Neural cell (in vitro differentiated cells): ENCODE results near the gene RASGEF1C. TPM values are rescaled to one million over a fixed set of nuclear protein-coding genes. Genes with fewer than 3 reads are reported as not detected.

Experiments used
- H2AFZ ChIP-seq: fragments of 200-600, 300-800 bp; sonication (generic), shearing (Covaris generic); 2 replicates; pipeline ENCODE4 v1.6.0; 2014; ENCODE audit warnings: low read depth, mild to moderate bottlenecking, antibody characterized with exemption, low read length, moderate library complexity
- H3F3A ChIP-seq: fragments of 200-600 bp; shearing (Covaris generic); 2 replicates; pipeline ENCODE4 v1.6.1; 2016; ENCODE audit warnings: mild to moderate bottlenecking, moderate library complexity, mixed read lengths, antibody characterized with exemption, low read length; ENCODE audit not compliant: insufficient read depth, poor library complexity, severe bottlenecking
- H3K27ac ChIP-seq: fragments of 200-600, 300-800 bp; sonication (generic), shearing (Covaris generic); 2 replicates; pipeline ENCODE4 v1.5.1; 2014; ENCODE audit warnings: mild to moderate bottlenecking, low read length, moderate library complexity
- H3K27me3 ChIP-seq: fragments of 300-800, 200-600 bp; sonication (generic), shearing (Covaris generic); 2 replicates; pipeline ENCODE4 v1.6.0; 2014; ENCODE audit warnings: mild to moderate bottlenecking, low read depth, low read length, moderate library complexity; ENCODE audit not compliant: insufficient read depth
- H3K36me3 ChIP-seq: fragments of 300-800, 200-600 bp; sonication (generic), shearing (Covaris generic); 2 replicates; pipeline ENCODE4 v1.5.1; 2014; ENCODE audit warnings: mild to moderate bottlenecking, antibody characterized with exemption, low read length, moderate library complexity; ENCODE audit not compliant: insufficient read depth
- H3K4me2 ChIP-seq: fragments of 300-800, 200-600 bp; sonication (generic), shearing (Covaris generic); 2 replicates; pipeline ENCODE4 v1.6.0; 2014; ENCODE audit warnings: mild to moderate bottlenecking, low read length
- H3K4me3 ChIP-seq: fragments of 300-800, 200-600 bp; sonication (generic), shearing (Covaris generic); 2 replicates; pipeline ENCODE4 v1.5.1; 2014; ENCODE audit warnings: mild to moderate bottlenecking, low read length, moderate library complexity
- H3K79me2 ChIP-seq: fragments of 200-600 bp; shearing (Covaris generic); replicated peaks from 2 replicates; pipeline ENCODE4 v1.6.0; 2014; ENCODE audit warnings: mild to moderate bottlenecking, low read length, moderate library complexity; ENCODE audit not compliant: insufficient read depth
- H3K9ac ChIP-seq: fragments of 300-800, 200-600 bp; sonication (generic), shearing (Covaris generic); 2 replicates; pipeline ENCODE4 v1.6.1; 2016; ENCODE audit warnings: mild to moderate bottlenecking, low read length, mixed read lengths
- H3K9me2 ChIP-seq: fragments of 200-600 bp; shearing (Covaris generic); 2 replicates; pipeline ENCODE4 v1.6.1; 2016; ENCODE audit warnings: mild to moderate bottlenecking, low read length, mixed read lengths; ENCODE audit not compliant: insufficient read depth
- H3K9me3 ChIP-seq: fragments of 200-600, 300-800 bp; sonication (generic), shearing (Covaris generic); 2 replicates; pipeline ENCODE4 v1.6.1; 2016; ENCODE audit warnings: mild to moderate bottlenecking, mixed run types, low read length, moderate library complexity, mixed read lengths
- H4K20me1 ChIP-seq: fragments of 200-600 bp; shearing (Covaris generic); 2 replicates; pipeline ENCODE4 v1.6.1; 2016; ENCODE audit warnings: mild to moderate bottlenecking, mixed run types; ENCODE audit not compliant: insufficient read depth
- CTCF ChIP-seq: fragments of 450-650 bp; IDR thresholded peaks from 2 replicates; pipeline ENCODE4 v1.5.1; 2014; ENCODE audit warnings: antibody characterized with exemption, mild to moderate bottlenecking, moderate library complexity; ENCODE audit not compliant: poor library complexity, severe bottlenecking
- EP300 ChIP-seq: fragments of 450-650 bp; conservative IDR thresholded peaks from 2 replicates; pipeline ENCODE4 v1.6.1; 2014; ENCODE audit warnings: antibody characterized with exemption, mild to moderate bottlenecking, moderate library complexity; ENCODE audit not compliant: poor library complexity, severe bottlenecking
- EZH2 ChIP-seq: fragments of 200-600, 300-800 bp; shearing (Covaris generic), sonication (generic); IDR thresholded peaks from 2 replicates; pipeline ENCODE4 v1.6.1; 2014; ENCODE audit warnings: antibody characterized with exemption, low read length, borderline replicate concordance, mild to moderate bottlenecking; ENCODE audit not compliant: insufficient read depth, poor library complexity, severe bottlenecking
- MXI1 ChIP-seq: fragments of 450-650 bp; conservative IDR thresholded peaks from 2 replicates; pipeline ENCODE4 v1.6.1; 2014; ENCODE audit warnings: antibody characterized with exemption, mild to moderate bottlenecking; ENCODE audit not compliant: poor library complexity, severe bottlenecking
- POLR2AphosphoS5 ChIP-seq: IDR thresholded peaks from 2 replicates; pipeline ENCODE4 v1.6.1; 2012
- RAD21 ChIP-seq: fragments of 450-650 bp; conservative IDR thresholded peaks from 2 replicates; pipeline ENCODE4 v1.6.1; 2014; ENCODE audit warnings: antibody characterized with exemption, mild to moderate bottlenecking, moderate library complexity
- REST ChIP-seq: IDR thresholded peaks from 2 replicates; pipeline ENCODE4 v1.6.1; 2012; ENCODE audit warnings: borderline replicate concordance
- SMC3 ChIP-seq: fragments of 450-650 bp; conservative IDR thresholded peaks from 2 replicates; pipeline ENCODE4 v1.6.1; 2014; ENCODE audit warnings: antibody characterized with exemption, mild to moderate bottlenecking, moderate library complexity; ENCODE audit not compliant: poor library complexity
- TAF1 ChIP-seq: IDR thresholded peaks from 2 replicates; pipeline ENCODE4 v1.6.1; 2012; ENCODE audit warnings: low read depth
- polyA plus RNA-seq: library from polyadenylated mRNA; depleted of rRNA; stranded (reverse); fragments of >200 nt; gene quantifications from 2 replicates; pipeline ENCODE4 v1.2.3, GENCODE V29; 2014

The RASGEF1C gene
- polyA plus RNA-seq, 1 donor from 2014 or later = 5.3 TPM

- Histone ChIP-seq H4K20me1 (no peaks in the 10 kb centered on the region), H3K9me2 (no peaks in the 10 kb centered on the region), H3K27me3 (no peaks in the 10 kb centered on the region), H3K9me3 (no peaks in the 10 kb centered on the region), H3K36me3 (no peaks in the 10 kb centered on the region), H3K4me3 (no peak overlapping the region), H3F3A (no peaks in the 10 kb centered on the region), H3K79me2 (no peaks in the 10 kb centered on the region), H3K27ac (no peak overlapping the region), H3K4me2 (no peak overlapping the region), H2AFZ (no peak overlapping the region), H3K9ac (no peak overlapping the region)
- TF ChIP-seq SMC3 (no peak), REST (no peak), CTCF (no peak)
These were observed 51.1 kb downstream of the RASGEF1C start for GRCh38 chr5:180157866-180158265.

- Histone ChIP-seq H3K4me2 (no peak overlapping the region), H4K20me1 (no peaks in the 10 kb centered on the region), H3K27ac (no peak overlapping the region), H3K36me3 (no peaks in the 10 kb centered on the region), H3K4me3 (no peak overlapping the region), H3K79me2 (no peaks in the 10 kb centered on the region), H2AFZ (no peak overlapping the region), H3K9me3 (no peaks in the 10 kb centered on the region), H3K9ac (no peak overlapping the region), H3F3A (no peaks in the 10 kb centered on the region), H3K9me2 (no peaks in the 10 kb centered on the region), H3K27me3 (no peaks in the 10 kb centered on the region)
- TF ChIP-seq POLR2AphosphoS5 = no peak
- TF ChIP-seq SMC3 = no peak
- TF ChIP-seq EZH2 = no peak
- no peak for TF ChIP-seq MXI1
- TF ChIP-seq CTCF = no peak
- no peak for TF ChIP-seq RAD21
- TF ChIP-seq EP300 = no peak
- no peak for TF ChIP-seq REST
- no peak for TF ChIP-seq TAF1
These were observed 52.9 kb downstream of the RASGEF1C start for GRCh38 chr5:180156141-180156540.
